Measurements from ENCODE around the gene TMPRSS13.
"Not testable (repeated sequence)": the region's sequence is repeated elsewhere in the genome, so short reads cannot be mapped to it uniquely, and the experiment has no call there.

Gene TMPRSS13

DNA sequence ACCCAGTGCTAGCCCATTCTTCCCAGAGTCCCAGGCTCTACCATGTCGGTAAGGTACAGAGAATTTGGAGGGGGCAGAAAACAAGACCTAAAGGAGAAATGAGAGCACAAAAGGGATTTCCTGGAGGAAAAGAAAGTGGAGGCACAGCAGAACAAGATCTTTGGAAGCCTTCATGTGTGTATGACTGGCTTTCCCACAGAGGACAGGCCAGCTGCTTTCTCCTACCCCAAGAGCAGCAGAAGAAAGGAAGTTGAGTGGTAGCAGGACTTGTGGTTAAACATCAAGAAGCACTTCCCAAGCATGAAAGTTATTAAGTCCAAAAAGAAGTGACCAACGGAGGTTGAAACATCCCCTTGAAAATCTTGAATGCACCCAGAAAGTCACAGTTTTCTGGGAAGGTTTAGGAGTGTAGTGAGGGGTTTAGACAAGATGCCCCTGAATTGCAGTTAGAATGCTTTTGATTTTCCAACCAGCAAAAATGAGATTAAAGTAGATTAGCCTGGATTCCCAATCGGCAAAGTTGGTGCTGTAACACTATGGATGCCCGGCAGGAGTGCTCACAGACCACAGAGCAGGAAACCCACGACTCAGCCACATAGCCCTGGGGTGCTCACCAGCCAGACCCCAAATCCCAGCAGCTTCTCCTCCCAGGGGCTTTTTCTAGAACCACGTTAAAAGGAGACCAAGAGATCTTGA lies 608 bp downstream of the TMPRSS13 start:
- no peak overlapping the region for H3K4me3 ChIP-seq (ENCODE audit: low read length)
- no CpG with 5 or more reads among the region's 6 CpGs for WGBS (ENCODE audit: insufficient coverage, insufficient read length)
- no peak overlapping the region for H3K27ac ChIP-seq (ENCODE audit: low read length)
- no peaks in the 10 kb centered on the region for H3K36me3 ChIP-seq (ENCODE audit: control insufficient read depth, insufficient read depth, low read length)
- H3K4me1 ChIP-seq (ENCODE audit: control insufficient read depth, insufficient read depth, low read length) = no peaks in the 10 kb centered on the region
- no peak for DNase-seq (ENCODE audit: low read depth, low spot score)
- H3K27me3 ChIP-seq (ENCODE audit: control insufficient read depth, insufficient read depth, low read length) = no peaks in the 10 kb centered on the region
- no peaks in the 10 kb centered on the region for H3K9me3 ChIP-seq (ENCODE audit: control insufficient read depth, insufficient read depth, low read length)

DNA sequence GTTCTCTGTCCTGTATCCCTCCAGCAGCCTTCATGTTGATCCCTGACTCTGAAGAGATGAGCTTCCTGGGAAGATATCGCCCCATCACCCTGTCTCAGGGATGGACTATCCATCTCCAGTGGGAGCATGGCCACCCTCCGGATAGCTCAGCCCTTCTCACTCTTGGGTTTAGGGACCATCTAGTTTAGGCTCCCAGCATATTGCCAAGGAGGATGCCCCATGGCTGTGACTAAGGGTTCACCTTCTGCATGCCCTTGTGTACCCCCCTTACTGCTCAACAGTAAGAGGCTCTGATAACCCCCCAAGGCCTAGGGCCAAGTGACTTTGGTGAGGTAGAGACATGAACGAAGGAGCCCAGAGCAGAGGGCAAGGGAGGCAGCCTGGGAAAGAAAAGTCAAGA lies 1.3 kb downstream of the TMPRSS13 start:
- Histone ChIP-seq H3K27me3 (ENCODE audit: control insufficient read depth, insufficient read depth, low read length) (no peaks in the 10 kb centered on the region), H3K9me3 (ENCODE audit: control insufficient read depth, insufficient read depth, low read length) (no peaks in the 10 kb centered on the region), H3K4me3 (ENCODE audit: low read length) (no peak overlapping the region), H3K36me3 (ENCODE audit: control insufficient read depth, insufficient read depth, low read length) (no peaks in the 10 kb centered on the region), H3K27ac (ENCODE audit: low read length) (no peak overlapping the region), H3K4me1 (ENCODE audit: control insufficient read depth, insufficient read depth, low read length) (no peaks in the 10 kb centered on the region)
- no CpG with 5 or more reads among the region's 3 CpGs for WGBS (ENCODE audit: insufficient coverage, insufficient read length)
- DNase-seq (ENCODE audit: low read depth, low spot score) = no peak

DNA sequence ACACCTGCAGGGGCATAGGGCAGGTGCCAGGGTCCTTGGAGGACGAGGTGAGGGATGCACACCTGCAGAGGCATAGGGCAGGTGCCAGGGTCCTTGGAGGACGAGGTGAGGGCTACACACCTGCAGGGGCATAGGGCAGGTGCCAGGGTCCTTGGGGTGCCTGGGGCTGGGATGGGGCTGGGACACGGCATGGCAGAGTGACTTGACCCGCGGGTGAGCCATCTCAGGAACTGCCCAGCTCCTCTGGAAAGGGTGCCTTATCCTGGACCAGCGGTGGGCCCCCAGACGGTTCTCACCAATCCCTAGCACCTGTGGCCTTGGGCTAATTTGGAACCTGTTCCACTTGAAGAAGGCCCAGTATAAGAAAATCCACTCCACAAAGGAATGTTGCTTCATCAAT lies 3.0 kb downstream of the TMPRSS13 start:
- DNase-seq (ENCODE audit: low read depth, low spot score); H3K4me1 ChIP-seq (ENCODE audit: control insufficient read depth, insufficient read depth, low read length): not testable (repeated sequence)
- no CpG with 5 or more reads among the region's 7 CpGs for WGBS (ENCODE audit: insufficient coverage, insufficient read length)

DNA sequence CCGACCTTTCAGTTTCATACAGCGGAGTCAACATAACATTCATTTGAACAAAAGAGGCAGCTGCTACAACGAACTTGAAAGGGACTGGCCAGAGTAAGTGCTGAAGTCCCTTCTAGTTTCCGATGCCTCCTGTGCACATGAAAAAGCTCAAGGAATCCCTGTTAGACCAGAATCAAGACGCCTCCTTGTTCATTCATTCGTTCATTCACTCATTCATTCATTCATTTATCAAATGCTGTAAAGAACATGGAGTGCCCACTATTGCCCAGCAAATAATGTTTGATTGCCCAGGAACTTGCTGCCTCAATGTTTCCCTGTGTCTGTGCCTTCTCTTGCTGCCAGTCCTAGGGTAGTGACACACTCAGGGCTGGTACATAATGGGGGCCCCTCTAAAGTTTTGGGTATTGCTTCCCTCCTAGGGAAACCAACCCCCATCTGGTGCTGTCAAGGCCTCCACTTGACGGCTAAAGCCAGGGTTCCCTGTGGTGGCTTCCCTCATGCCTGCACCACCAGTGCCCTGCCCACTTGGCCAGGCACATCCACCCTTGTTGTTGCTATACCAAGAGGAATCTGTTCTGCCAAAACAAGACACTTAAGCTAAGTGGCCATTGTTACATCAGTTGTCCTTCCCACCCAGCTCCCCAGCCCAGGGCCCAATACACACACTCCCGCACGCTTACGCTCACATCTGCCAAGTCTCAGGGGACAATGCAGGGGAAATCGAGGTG lies 3.8 kb downstream of the TMPRSS13 start:
- Histone ChIP-seq H3K9me3 (ENCODE audit: control insufficient read depth, insufficient read depth, low read length) (no peaks in the 10 kb centered on the region), H3K4me1 (ENCODE audit: control insufficient read depth, insufficient read depth, low read length) (no peaks in the 10 kb centered on the region), H3K27ac (ENCODE audit: low read length) (no peak overlapping the region), H3K4me3 (ENCODE audit: low read length) (no peak overlapping the region), H3K36me3 (ENCODE audit: control insufficient read depth, insufficient read depth, low read length) (no peaks in the 10 kb centered on the region), H3K27me3 (ENCODE audit: control insufficient read depth, insufficient read depth, low read length) (no peaks in the 10 kb centered on the region)
- WGBS (ENCODE audit: insufficient coverage, insufficient read length) = no CpG with 5 or more reads among the region's 11 CpGs
- DNase-seq (ENCODE audit: low read depth, low spot score) = no peak

More for the DNA sequence above, 3.0 kb downstream of the TMPRSS13 start:
- not testable (repeated sequence) for H3K4me3 ChIP-seq (ENCODE audit: low read length); H3K36me3 ChIP-seq (ENCODE audit: control insufficient read depth, insufficient read depth, low read length); H3K27ac ChIP-seq (ENCODE audit: low read length); H3K27me3 ChIP-seq (ENCODE audit: control insufficient read depth, insufficient read depth, low read length); H3K9me3 ChIP-seq (ENCODE audit: control insufficient read depth, insufficient read depth, low read length)

DNA sequence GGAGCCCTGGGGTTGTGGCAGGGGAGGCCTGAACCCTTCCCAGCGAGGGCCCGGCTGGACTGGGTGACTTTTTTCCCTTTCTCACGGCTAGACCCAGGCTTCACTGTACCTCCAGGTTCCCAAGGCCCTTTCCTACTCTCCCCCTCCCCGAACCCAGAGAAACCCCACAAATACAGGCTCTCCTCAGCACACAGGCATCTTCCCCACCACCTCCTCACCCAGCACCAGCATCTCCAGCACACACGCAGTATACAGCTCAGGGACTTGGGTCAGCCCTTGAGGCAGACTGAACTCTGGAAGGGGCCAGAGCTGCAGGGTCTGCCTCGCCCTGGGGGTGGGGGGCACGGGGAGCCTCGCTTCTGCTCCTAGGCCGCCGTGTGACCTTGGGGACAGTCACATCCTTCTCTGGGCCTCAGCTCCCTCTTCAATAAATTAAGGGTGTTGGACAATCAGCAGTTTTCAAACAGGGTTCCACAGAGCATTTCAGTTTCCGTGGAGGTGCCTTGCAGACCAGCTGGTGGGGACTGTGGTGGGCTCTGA lies 4.5 kb downstream of the TMPRSS13 start:
- DNase-seq (ENCODE audit: low read depth, low spot score) = no peak
- no peak overlapping the region for H3K4me3 ChIP-seq (ENCODE audit: low read length)
- no peaks in the 10 kb centered on the region for H3K4me1 ChIP-seq (ENCODE audit: control insufficient read depth, insufficient read depth, low read length)
- no peak overlapping the region for H3K27ac ChIP-seq (ENCODE audit: low read length)
- WGBS (ENCODE audit: insufficient coverage, insufficient read length) = no CpG with 5 or more reads among the region's 11 CpGs
- no peaks in the 10 kb centered on the region for H3K9me3 ChIP-seq (ENCODE audit: control insufficient read depth, insufficient read depth, low read length)
- H3K27me3 ChIP-seq (ENCODE audit: control insufficient read depth, insufficient read depth, low read length) = no peaks in the 10 kb centered on the region
- no peaks in the 10 kb centered on the region for H3K36me3 ChIP-seq (ENCODE audit: control insufficient read depth, insufficient read depth, low read length)

DNA sequence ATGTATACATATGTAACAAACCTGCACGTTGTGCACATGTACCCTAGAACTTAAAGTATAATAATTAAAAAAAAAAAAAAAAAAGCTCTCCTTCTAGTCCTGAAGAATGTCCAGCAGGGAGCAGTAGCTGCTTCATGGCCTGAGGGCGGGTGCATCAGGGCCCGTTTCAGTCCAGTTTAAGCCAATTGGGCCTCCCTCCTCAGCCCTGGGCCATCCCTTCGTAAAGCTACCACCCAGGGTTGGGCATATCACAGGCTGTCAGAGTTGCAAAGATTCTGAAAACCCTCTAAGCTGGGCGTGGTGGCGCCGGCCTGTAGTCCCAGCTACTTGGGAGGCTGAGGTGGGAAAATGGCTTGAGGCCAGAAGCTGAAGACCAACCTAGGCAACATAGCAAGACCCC lies 5.4 kb downstream of the TMPRSS13 start:
- no CpG with 5 or more reads among the region's 7 CpGs for WGBS (ENCODE audit: insufficient coverage, insufficient read length)
- no peak overlapping the region for H3K4me3 ChIP-seq (ENCODE audit: low read length)
- no peaks in the 10 kb centered on the region for H3K36me3 ChIP-seq (ENCODE audit: control insufficient read depth, insufficient read depth, low read length)
- H3K27me3 ChIP-seq (ENCODE audit: control insufficient read depth, insufficient read depth, low read length) = no peaks in the 10 kb centered on the region
- no peaks in the 10 kb centered on the region for H3K4me1 ChIP-seq (ENCODE audit: control insufficient read depth, insufficient read depth, low read length)
- no peaks in the 10 kb centered on the region for H3K9me3 ChIP-seq (ENCODE audit: control insufficient read depth, insufficient read depth, low read length)
- no peak overlapping the region for H3K27ac ChIP-seq (ENCODE audit: low read length)
- no peak for DNase-seq (ENCODE audit: low read depth, low spot score)

DNA sequence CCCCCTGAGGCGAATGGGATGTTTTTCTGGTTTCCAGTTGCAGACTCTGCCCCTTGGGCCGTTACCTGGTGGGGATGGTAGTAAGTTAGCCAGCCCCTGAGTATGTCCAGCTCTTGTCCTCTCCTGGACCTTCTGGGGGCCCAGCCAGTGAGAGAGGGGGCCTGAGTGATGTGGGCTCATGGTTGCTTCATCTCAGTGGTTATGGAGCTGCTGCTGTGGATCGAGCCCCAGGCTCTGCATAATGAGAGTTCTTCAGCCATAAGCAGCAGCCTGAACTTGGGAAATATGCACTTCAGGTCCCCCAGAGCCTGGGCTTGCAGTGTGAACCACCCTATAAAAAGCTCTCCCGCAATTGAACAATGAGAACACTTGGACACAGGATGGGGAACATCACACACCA lies 5.9 kb downstream of the TMPRSS13 start:
- whole genome bisulfite sequencing (ENCODE audit: insufficient coverage, insufficient read length) = no CpG with 5 or more reads among the region's 4 CpGs
- no peak for DNase-seq (ENCODE audit: low read depth, low spot score)

DNA sequence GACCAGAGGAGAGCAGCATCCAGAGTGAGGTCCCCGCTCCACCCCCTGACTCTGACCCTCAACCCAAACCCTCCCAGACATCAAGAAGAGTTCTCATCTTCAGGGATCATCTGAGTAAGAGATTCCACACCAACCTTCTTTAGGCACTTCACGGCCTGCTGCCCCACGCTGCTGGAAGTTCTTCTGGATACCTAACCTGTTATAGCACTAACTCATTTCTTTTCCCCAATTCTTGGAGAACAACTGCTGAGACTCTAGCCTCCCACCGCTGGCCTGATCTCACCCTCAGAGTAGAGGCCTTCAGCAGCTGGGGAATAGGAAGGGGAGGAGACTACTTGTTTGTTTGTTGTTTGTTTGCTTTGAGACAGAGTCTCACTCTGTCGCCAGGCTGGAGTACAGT lies 7.3 kb downstream of the TMPRSS13 start:
- Histone ChIP-seq H3K36me3 (ENCODE audit: control insufficient read depth, insufficient read depth, low read length) (no peaks in the 10 kb centered on the region), H3K4me1 (ENCODE audit: control insufficient read depth, insufficient read depth, low read length) (no peaks in the 10 kb centered on the region), H3K4me3 (ENCODE audit: low read length) (no peak overlapping the region), H3K9me3 (ENCODE audit: control insufficient read depth, insufficient read depth, low read length) (no peaks in the 10 kb centered on the region), H3K27ac (ENCODE audit: low read length) (no peak overlapping the region), H3K27me3 (ENCODE audit: control insufficient read depth, insufficient read depth, low read length) (no peaks in the 10 kb centered on the region)
- no CpG with 5 or more reads among the region's 5 CpGs for WGBS (ENCODE audit: insufficient coverage, insufficient read length)
- no peak for DNase-seq (ENCODE audit: low read depth, low spot score)

More for the DNA sequence above, 5.9 kb downstream of the TMPRSS13 start:
- no peaks in the 10 kb centered on the region for H3K9me3 ChIP-seq (ENCODE audit: control insufficient read depth, insufficient read depth, low read length)
- H3K27me3 ChIP-seq (ENCODE audit: control insufficient read depth, insufficient read depth, low read length) = no peaks in the 10 kb centered on the region
- no peaks in the 10 kb centered on the region for H3K36me3 ChIP-seq (ENCODE audit: control insufficient read depth, insufficient read depth, low read length)
- no peak overlapping the region for H3K27ac ChIP-seq (ENCODE audit: low read length)
- H3K4me3 ChIP-seq (ENCODE audit: low read length) = no peak overlapping the region
- no peaks in the 10 kb centered on the region for H3K4me1 ChIP-seq (ENCODE audit: control insufficient read depth, insufficient read depth, low read length)

DNA sequence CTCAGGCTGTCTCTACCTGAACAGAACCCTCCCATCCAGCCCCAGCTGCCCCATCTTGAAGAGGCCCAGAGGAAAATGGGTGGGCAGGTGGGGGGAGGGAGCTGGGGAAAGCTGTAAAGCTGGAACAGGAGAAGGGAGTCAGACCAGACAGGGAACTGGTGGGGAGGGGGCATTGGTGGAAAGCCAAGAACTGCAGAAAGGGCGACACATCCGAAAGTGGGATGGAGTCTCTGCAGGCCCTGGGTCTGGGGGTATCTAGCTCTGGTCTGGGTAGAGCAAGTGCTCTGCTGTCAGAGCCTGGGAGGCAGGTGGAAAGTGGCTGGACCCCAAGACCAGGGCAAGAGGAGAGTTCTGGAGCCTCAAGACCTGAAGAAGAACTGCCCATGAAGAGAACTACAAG lies 7.7 kb downstream of the TMPRSS13 start:
- WGBS (ENCODE audit: insufficient coverage, insufficient read length) = no CpG with 5 or more reads among the region's 2 CpGs
- Histone ChIP-seq H3K9me3 (ENCODE audit: control insufficient read depth, insufficient read depth, low read length) (no peaks in the 10 kb centered on the region), H3K36me3 (ENCODE audit: control insufficient read depth, insufficient read depth, low read length) (no peaks in the 10 kb centered on the region)

DNA sequence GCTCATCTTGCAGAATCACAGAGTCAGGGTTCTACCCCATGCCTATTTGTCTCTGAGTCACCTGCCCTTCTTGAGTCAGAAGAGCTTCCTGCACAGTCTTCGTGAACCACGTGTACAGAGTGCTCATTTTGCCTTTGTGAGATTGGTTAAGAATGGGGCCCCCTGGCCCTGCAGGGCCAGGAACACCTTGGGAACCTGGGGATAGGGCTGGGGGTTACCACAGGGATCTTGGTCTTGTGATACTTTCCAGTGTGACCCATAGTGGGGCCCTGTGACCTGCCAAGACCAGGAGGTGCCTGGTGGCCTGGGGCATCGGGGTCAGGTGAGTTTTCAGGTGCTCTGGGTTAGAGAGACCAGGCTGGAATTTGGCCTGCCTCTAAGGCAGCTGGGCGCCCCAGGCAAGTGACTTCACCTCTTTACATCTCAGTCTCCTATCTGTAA lies 9.4 kb downstream of the TMPRSS13 start:
- H3K27me3 ChIP-seq (ENCODE audit: control insufficient read depth, insufficient read depth, low read length) = no peaks in the 10 kb centered on the region
- H3K4me3 ChIP-seq (ENCODE audit: low read length) = no peak overlapping the region
- no peak overlapping the region for H3K27ac ChIP-seq (ENCODE audit: low read length)
- no peaks in the 10 kb centered on the region for H3K36me3 ChIP-seq (ENCODE audit: control insufficient read depth, insufficient read depth, low read length)
- no peaks in the 10 kb centered on the region for H3K4me1 ChIP-seq (ENCODE audit: control insufficient read depth, insufficient read depth, low read length)
- H3K9me3 ChIP-seq (ENCODE audit: control insufficient read depth, insufficient read depth, low read length) = no peaks in the 10 kb centered on the region
- DNase-seq (ENCODE audit: low read depth, low spot score) = no peak
- WGBS (ENCODE audit: insufficient coverage, insufficient read length) = no CpG with 5 or more reads among the region's 4 CpGs

More for the DNA sequence above, 7.7 kb downstream of the TMPRSS13 start:
- Histone ChIP-seq H3K27ac (ENCODE audit: low read length) (no peak overlapping the region), H3K4me1 (ENCODE audit: control insufficient read depth, insufficient read depth, low read length) (no peaks in the 10 kb centered on the region), H3K27me3 (ENCODE audit: control insufficient read depth, insufficient read depth, low read length) (no peaks in the 10 kb centered on the region), H3K4me3 (ENCODE audit: low read length) (no peak overlapping the region)
- DNase-seq (ENCODE audit: low read depth, low spot score) = no peak
